ENCODE measurements around the gene DIRAS1.

Gene DIRAS1

GRCh38 chr19:2700660-2701360 is 20.4 kb downstream of the DIRAS1 start:
- no peak overlapping the region for H3K4me3 ChIP-seq (replicated peaks; ENCODE audit: low read depth, low read length)
- no peak for DNase-seq (ENCODE audit: low read depth)
- no peak for TF ChIP-seq CTCF (IDR thresholded peaks at IDR 0.05; ENCODE audit: low read length, missing control alignments)

GRCh38 chr19:2699413-2700140 is 21.6 kb downstream of the DIRAS1 start:
- no peak overlapping the region for H3K4me3 ChIP-seq (replicated peaks; ENCODE audit: low read depth, low read length)
- no peak for DNase-seq (ENCODE audit: low read depth)
- TF ChIP-seq CTCF (IDR thresholded peaks at IDR 0.05; ENCODE audit: low read length, missing control alignments), result no peak

- DNase-seq (ENCODE audit: low read depth), result no peak
- no peak overlapping the region for H3K4me3 ChIP-seq (replicated peaks; ENCODE audit: low read depth, low read length)
- no peak for TF ChIP-seq CTCF (IDR thresholded peaks at IDR 0.05; ENCODE audit: low read length, missing control alignments)
These were observed 27.0 kb downstream of the DIRAS1 start for GRCh38 chr19:2694196-2694595.

GRCh38 chr19:2693492-2694160 is 27.5 kb downstream of the DIRAS1 start:
- no peak for DNase-seq (ENCODE audit: low read depth)
- no peak for TF ChIP-seq CTCF (IDR thresholded peaks at IDR 0.05; ENCODE audit: low read length, missing control alignments)
- H3K4me3 ChIP-seq (replicated peaks; ENCODE audit: low read depth, low read length), result no peak overlapping the region

GRCh38 chr19:2691951-2692350 is 29.2 kb downstream of the DIRAS1 start:
- TF ChIP-seq CTCF (IDR thresholded peaks at IDR 0.05; ENCODE audit: low read length, missing control alignments), result no peak
- no peak for DNase-seq (ENCODE audit: low read depth)
- H3K4me3 ChIP-seq (replicated peaks; ENCODE audit: low read depth, low read length), result no peak overlapping the region

- no peak for DNase-seq (ENCODE audit: low read depth)
- no peak overlapping the region for H3K4me3 ChIP-seq (replicated peaks; ENCODE audit: low read depth, low read length)
- TF ChIP-seq CTCF (IDR thresholded peaks at IDR 0.05; ENCODE audit: low read length, missing control alignments), result no peak
These were observed 30.3 kb downstream of the DIRAS1 start for GRCh38 chr19:2690856-2691255.

Measured in fibroblast of pulmonary artery (primary cell).